H1 (cell line): ENCODE measurements around the gene MKRN1. TPM values are rescaled to one million over a fixed set of nuclear protein-coding genes. Genes with fewer than 3 reads are reported as not detected.

Source experiments
- CTCF ChIA-PET: fragments of 300-600 bp; sonication (Branson Sonifier 250); formaldehyde crosslinking; loops from one replicate; lab custom pipeline; 2021; ENCODE audit not compliant: partially characterized antibody; lab: Charles Lee
- POLR2A ChIA-PET: fragments of 300-600 bp; sonication (Branson Sonifier 250); formaldehyde crosslinking; loops from one replicate; lab custom pipeline; 2021; ENCODE audit warnings: inconsistent platforms; ENCODE audit not compliant: partially characterized antibody; lab: Charles Lee
- DNase-seq, 2 experiments: peaks; one replicate each; pipeline versions ENCODE4 v3.0.0 to v3.0.0-alpha.2; 2010 to 2022; ENCODE audit warnings: low spot score in 2 of 2, low read depth in 1 of 2, mixed read lengths in 1 of 2
- FAIRE-seq: peaks from 2 replicates; lab custom pipeline; 2011; peaks lifted over from hg19 to GRCh38; lab: Jason Lieb, UNC
- H2AFZ ChIP-seq: 2 replicates; pipeline ENCODE4 v1.8.1; 2012; ENCODE audit warnings: low read length, inconsistent platforms
- H2AK5ac ChIP-seq: 2 replicates; pipeline ENCODE4 v1.6.1; 2013; ENCODE audit warnings: low read depth, low read length
- H2BK120ac ChIP-seq: replicated peaks from 2 replicates; pipeline ENCODE3; 2013; ENCODE audit warnings: low read depth, low read length, inconsistent platforms
- H2BK12ac ChIP-seq: 2 replicates; pipeline ENCODE4 v1.6.1; 2013; ENCODE audit warnings: low read depth, low read length
- H2BK15ac ChIP-seq: 2 replicates; pipeline ENCODE4 v1.6.1; 2013; ENCODE audit warnings: low read length
- H2BK20ac ChIP-seq: 2 replicates; pipeline ENCODE4 v1.6.1; 2013; ENCODE audit warnings: low read length
- H2BK5ac ChIP-seq: 2 replicates; pipeline ENCODE4 v1.6.1; 2013; ENCODE audit warnings: low read depth, low read length
- H3K14ac ChIP-seq: 2 replicates; pipeline ENCODE4 v1.6.1; 2013; ENCODE audit warnings: inconsistent platforms; ENCODE audit not compliant: insufficient read length
- H3K18ac ChIP-seq: 2 replicates; pipeline ENCODE4 v1.6.1; 2013; ENCODE audit warnings: low read length; ENCODE audit errors: extremely low read depth
- H3K23ac ChIP-seq: 2 replicates; pipeline ENCODE4 v1.6.1; 2013; ENCODE audit warnings: inconsistent platforms; ENCODE audit not compliant: insufficient read length
- H3K23me2 ChIP-seq: 2 replicates; pipeline ENCODE4 v1.6.1; 2013; ENCODE audit warnings: low read depth, low read length
- H3K27ac ChIP-seq: 2 replicates; pipeline ENCODE4 v1.6.1; 2011; ENCODE audit warnings: low read depth, low read length, inconsistent platforms
- H3K27me3 ChIP-seq, 4 experiments: replicated peaks in 1 of 4; 1 replicate in 1 of 4; 2 replicates in 3 of 4; pipeline versions ENCODE4 v1.6.1 to v1.8.1; 2011 to 2013; ENCODE audit warnings: low read length in 3 of 4, mild to moderate bottlenecking in 3 of 4, inconsistent platforms in 2 of 4, mixed read lengths in 2 of 4, moderate library complexity in 1 of 4; ENCODE audit not compliant: control insufficient read depth in 3 of 4, insufficient read depth in 3 of 4; ENCODE audit errors: extremely low read depth in 1 of 4
- H3K36me3 ChIP-seq, 4 experiments: 2 replicates each; pipeline versions ENCODE4 v1.6.1 to v1.8.1; 2011 to 2013; ENCODE audit warnings: mild to moderate bottlenecking in 4 of 4, low read length in 3 of 4, moderate library complexity in 2 of 4, control low read depth in 1 of 4, inconsistent platforms in 1 of 4; ENCODE audit not compliant: insufficient read depth in 4 of 4, control insufficient read depth in 2 of 4
- H3K4ac ChIP-seq: replicated peaks from 2 replicates; pipeline ENCODE3; 2013; ENCODE audit warnings: low read length, low read depth, mixed read lengths, inconsistent platforms; ENCODE audit not compliant: insufficient read length
- H3K4me1 ChIP-seq, 4 experiments: replicated peaks in 1 of 4; 1 replicate in 1 of 4; 2 replicates in 3 of 4; pipeline versions ENCODE4 v1.6.1 to v1.8.1; 2011 to 2013; ENCODE audit warnings: low read length in 3 of 4, inconsistent platforms in 2 of 4, mixed read lengths in 1 of 4; ENCODE audit not compliant: insufficient read depth in 4 of 4, control insufficient read depth in 3 of 4
- H3K4me2 ChIP-seq, 2 experiments: 2 replicates each; pipeline versions ENCODE4 v1.6.1 to v1.8.1; 2011 to 2013; ENCODE audit warnings: low read depth in 2 of 2, low read length in 2 of 2, control low read depth in 1 of 2, inconsistent platforms in 1 of 2, mild to moderate bottlenecking in 1 of 2; ENCODE audit not compliant: insufficient read depth in 1 of 2
- H3K4me3 ChIP-seq, 4 experiments: fragments of 200-600, 300-600 bp in 1 of 4; sonication (generic), shearing (Covaris generic), sonication (Bioruptor Twin) in 1 of 4; 2 replicates each; pipeline versions ENCODE4 v1.5.1 to v1.8.1; 2011 to 2016; ENCODE audit warnings: low read length in 4 of 4, low read depth in 3 of 4, control low read depth in 2 of 4, inconsistent platforms in 2 of 4, mild to moderate bottlenecking in 2 of 4, mixed read lengths in 1 of 4, moderate library complexity in 1 of 4; ENCODE audit not compliant: insufficient read depth in 2 of 4; ENCODE audit errors: extremely low read depth in 1 of 4
- H3K56ac ChIP-seq: replicated peaks from 2 replicates; pipeline ENCODE3; 2013; ENCODE audit warnings: low read depth, mild to moderate bottlenecking, mixed read lengths, low read length, inconsistent platforms; ENCODE audit not compliant: insufficient read length
- H3K79me1 ChIP-seq: 2 replicates; pipeline ENCODE4 v1.6.1; 2013; ENCODE audit warnings: low read depth, low read length, control low read depth
- H3K79me2 ChIP-seq, 2 experiments: 2 replicates each; pipeline versions ENCODE4 v1.6.1 to v1.8.1; 2012 to 2013; ENCODE audit warnings: low read length in 2 of 2, mild to moderate bottlenecking in 2 of 2, inconsistent platforms in 1 of 2; ENCODE audit not compliant: insufficient read depth in 2 of 2, control insufficient read depth in 1 of 2
- H3K9ac ChIP-seq, 4 experiments: replicated peaks in 1 of 4; 1 replicate in 1 of 4; 2 replicates in 3 of 4; pipeline versions ENCODE4 v1.6.1 to v1.8.1; 2011 to 2013; ENCODE audit warnings: low read depth in 3 of 4, low read length in 3 of 4, control low read depth in 2 of 4, mild to moderate bottlenecking in 2 of 4, moderate library complexity in 2 of 4, inconsistent platforms in 1 of 4; ENCODE audit errors: extremely low read depth in 1 of 4
- H3K9me3 ChIP-seq, 2 experiments: 2 replicates each; pipeline versions ENCODE4 v1.6.1 to v1.8.1; 2012 to 2013; ENCODE audit warnings: mild to moderate bottlenecking in 2 of 2, moderate library complexity in 2 of 2, control low read depth in 1 of 2, inconsistent platforms in 1 of 2, low read depth in 1 of 2, low read length in 1 of 2, mixed read lengths in 1 of 2; ENCODE audit not compliant: insufficient read depth in 2 of 2
- H4K20me1 ChIP-seq, 2 experiments: replicated peaks in 1 of 2; 2 replicates each; pipeline versions ENCODE3 to v1.8.1; 2011 to 2013; ENCODE audit warnings: inconsistent platforms in 2 of 2, low read length in 2 of 2, mild to moderate bottlenecking in 1 of 2; ENCODE audit not compliant: insufficient read depth in 2 of 2, control insufficient read depth in 1 of 2
- H4K5ac ChIP-seq: 2 replicates; pipeline ENCODE4 v1.6.1; 2013; ENCODE audit warnings: low read length, low read depth, mixed read lengths, inconsistent platforms; ENCODE audit not compliant: insufficient read length
- H4K8ac ChIP-seq: 2 replicates; pipeline ENCODE4 v1.8.0; 2013; ENCODE audit warnings: mild to moderate bottlenecking, moderate library complexity, low read length, inconsistent platforms; ENCODE audit not compliant: insufficient read depth; ENCODE audit errors: extremely low read depth
- H4K91ac ChIP-seq: replicated peaks from 2 replicates; pipeline ENCODE3; 2013; ENCODE audit warnings: low read length, mixed read lengths, inconsistent platforms; ENCODE audit not compliant: insufficient read length
- HDAC2 ChIP-seq, 2 experiments: fragments of 300-600 bp in 1 of 2; sonication (generic) in 1 of 2; IDR thresholded peaks; 2 replicates each; pipeline ENCODE4 v1.6.1; 2011 to 2012; ENCODE audit warnings: low read depth in 2 of 2, low read length in 2 of 2, mild to moderate bottlenecking in 2 of 2, moderate library complexity in 2 of 2, borderline replicate concordance in 1 of 2, inconsistent platforms in 1 of 2
- JUND ChIP-seq: IDR thresholded peaks from 2 replicates; pipeline ENCODE4 v1.6.1; 2011; ENCODE audit warnings: mild to moderate bottlenecking, improper control_type of control experiment, low read length
- PHF8 ChIP-seq: fragments of 200-600 bp; sonication (generic); conservative IDR thresholded peaks from 2 replicates; pipeline ENCODE4 v1.7.1; 2012; ENCODE audit warnings: low read depth, mild to moderate bottlenecking, inconsistent platforms, low read length, moderate library complexity
- SP4 ChIP-seq: IDR thresholded peaks from 2 replicates; pipeline ENCODE4 v1.6.1; 2012; ENCODE audit warnings: low read length, inconsistent platforms
- YY1 ChIP-seq: IDR thresholded peaks from 2 replicates; pipeline ENCODE4 v1.6.1; 2011; ENCODE audit warnings: low read depth, mild to moderate bottlenecking, low read length
- WGBS, 2 experiments: shearing (Covaris generic) in 1 of 2; methylation state at CpG; one replicate each; pipeline versions ENCODE4 v1.1.6 to v1.1.7; 2013 to 2015; ENCODE audit warnings: low lambda C conversion rate in 2 of 2, mixed read lengths in 2 of 2, inconsistent platforms in 1 of 2, low coverage in 1 of 2, missing lambda C conversion rate in 1 of 2; ENCODE audit not compliant: insufficient replicate concordance in 2 of 2, insufficient coverage in 1 of 2, insufficient read length in 1 of 2; ENCODE audit errors: extremely low coverage in 1 of 2, missing lambda C conversion rate in 1 of 2; 5-methylcytosine and 5-hydroxymethylcytosine counted together
- polyA plus RNA-seq, 7 experiments: library from polyadenylated mRNA; depleted of rRNA in 3 of 7; stranded (reverse) in 5 of 7; unstranded in 2 of 7; fragments of >200 nt in 5 of 7; fragments of 200-250 nt in 2 of 7; gene quantifications; 1 replicate in 5 of 7; 2 replicates in 1 of 7; 4 replicates in 1 of 7; pipeline versions ENCODE4 v1.2.1 to v1.2.3, GENCODE V29; 2011 to 2013; ENCODE audit warnings: missing spikeins in 2 of 7, mixed read lengths in 2 of 7
- total RNA-seq: library from RNA; stranded (reverse); fragmentation: NEBNext Ultra II Directional; extraction: Animal tissue kit (Norgen Biotek cat#: 25700); gene quantifications from 2 replicates; pipeline ENCODE4 v1.2.1, GENCODE V29; 2021
- TF ChIP-seq, protein P1 (sequence below): IDR thresholded peaks from 2 replicates; pipeline ENCODE4 v1.6.1; 2011; ENCODE audit warnings: low read depth, mild to moderate bottlenecking, low read length; ENCODE audit not compliant: insufficient read depth

Gene MKRN1
- total and polyA plus RNA-seq, 2 of the 8 experiments (the other 6 are each of a cell fraction or from before 2014, with no cell fraction given): 46.2 to 99.6 TPM

DNA sequence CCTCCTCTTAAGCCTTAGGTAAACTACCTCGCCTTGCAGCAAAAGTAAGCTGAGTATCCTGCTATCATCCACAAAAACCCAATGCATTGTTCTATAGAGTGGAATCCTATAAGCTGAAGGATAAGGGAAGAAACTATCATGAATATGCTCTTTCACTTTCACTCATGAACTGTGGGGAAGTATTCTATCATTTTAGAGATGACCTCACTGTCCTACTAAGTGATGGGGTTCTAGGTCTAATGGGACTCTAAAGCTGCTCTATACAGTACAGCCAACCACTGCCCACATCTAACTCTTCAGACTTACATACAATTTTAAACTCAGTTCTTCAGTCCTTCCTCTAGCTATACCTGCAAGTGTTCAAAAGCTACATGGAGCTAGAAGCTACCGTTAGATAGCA is 16.2 kb downstream of the MKRN1 start:
- Histone ChIP-seq H3K23ac (no peak overlapping the region), H3K9ac (no peak overlapping the region), H3K36me3 (peaks cover 11 to 65% (median 27%) of the 10 kb centered on the region in 4 experiments; a peak in 7 of 8 replicates), H3K23me2 (no peaks in the 10 kb centered on the region), H2AK5ac (no peak overlapping the region), H2BK120ac (no peak overlapping the region), H3K18ac (no peak overlapping the region), H2BK12ac (no peak overlapping the region), H2BK5ac (no peak overlapping the region), H3K4me2 (no peak overlapping the region), H4K8ac (no peak overlapping the region), H3K79me1 (no peaks in the 10 kb centered on the region; the same call in 1 of the 2 replicates), H4K91ac (no peak overlapping the region), H4K20me1 (peaks cover 0 to 4% of the 10 kb centered on the region in 2 experiments), H3K4me1 (peaks cover 0 to 5% (median under 1%) of the 10 kb centered on the region in 4 experiments; a peak in 2 of 7 replicates), H3K27me3 (no peaks in the 10 kb centered on the region), H3K4me3 (no peak overlapping the region), H3K4ac (no peak overlapping the region), H2BK15ac (no peak overlapping the region), H3K27ac (no peak overlapping the region), H3K56ac (no peak overlapping the region), H3K79me2 (peaks cover 0 to 65% of the 10 kb centered on the region in 2 experiments; a peak in 2 of 4 replicates), H2AFZ (no peak overlapping the region), H2BK20ac (no peak overlapping the region)
- ChIA-PET POLR2A (interaction anchor here (2.1 kb wide), 1 partner anchor 12 kb away, joined by 6 read pairs; no protein-coding TSS in a partner anchor), CTCF (interaction anchor here (0.7 to 2.1 kb wide), 4 partner anchors 14 to 182 kb away, joined by 3 to 6 read pairs (median 4); no protein-coding TSS in a partner anchor)
- WGBS, 2 experiments: 81% methylated on average over 2 of the region's 2 CpGs; no CpG with 5 or more reads in 1 of the 2 experiments
- no peak for DNase-seq
- no peak for FAIRE-seq
- TF ChIP-seq HDAC2 (IDR thresholded peaks at IDR 0.05; ENCODE audit: borderline replicate concordance in 1 of 2, low read depth in 2 of 2, low read length in 2 of 2) (no peak), PHF8 (no peak), JUND (no peak), YY1 (no peak), SP4 (no peak)
- TF ChIP-seq, protein P1, sequence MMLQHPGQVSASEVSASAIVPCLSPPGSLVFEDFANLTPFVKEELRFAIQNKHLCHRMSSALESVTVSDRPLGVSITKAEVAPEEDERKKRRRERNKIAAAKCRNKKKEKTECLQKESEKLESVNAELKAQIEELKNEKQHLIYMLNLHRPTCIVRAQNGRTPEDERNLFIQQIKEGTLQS: no peak
- TF ChIP-seq, all 59 proteins: peak for 0
- no peak overlapping the region for H3K14ac ChIP-seq
- H4K5ac ChIP-seq: no peak overlapping the region
- H3K9me3 ChIP-seq: no peaks in the 10 kb centered on the region
